ENCODE results near the gene ARHGAP40. TPM values are rescaled to one million over a fixed set of nuclear protein-coding genes. Genes with fewer than 3 reads are reported as not detected.

The ARHGAP40 gene
- total and polyA plus RNA-seq, 9 of the 15 experiments (the other 6 are each of a cell fraction or from before 2014, with no cell fraction given) = not detected

DNA sequence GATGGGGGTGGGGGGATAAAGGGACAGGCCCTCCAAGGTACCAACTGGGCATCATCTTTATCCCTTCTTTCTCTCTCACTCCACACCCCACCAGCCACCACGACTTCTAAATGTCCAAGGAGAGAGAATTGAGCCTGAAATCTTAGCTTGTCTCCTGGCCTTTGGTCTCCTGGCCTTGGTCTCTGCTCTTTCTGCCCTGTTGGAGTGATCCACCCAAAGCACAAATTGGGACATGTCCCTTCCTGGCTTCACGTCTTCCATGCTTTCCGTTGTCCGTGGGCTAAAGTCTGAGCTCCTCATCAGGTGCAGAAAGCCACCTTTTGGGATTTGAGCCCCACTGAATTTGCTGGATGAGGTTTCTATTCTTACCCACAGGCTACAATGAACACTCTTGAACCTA lies 12.3 kb upstream of the ARHGAP40 start:
- ChIA-PET CTCF (ENCODE audit: low intra/inter-chr PET ratio) (no interaction called here), POLR2A (interaction anchor here (1.0 to 1.5 kb wide), 2 partner anchors 10 to 23 kb away, joined by 4 read pairs; no protein-coding TSS in a partner anchor)
- Histone ChIP-seq H3K27me3 (ENCODE audit: control insufficient read depth in 2 of 2, insufficient read depth in 2 of 2, low read length in 2 of 2) (peaks cover 27 to 63% of the 10 kb centered on the region in 2 experiments; a peak in 4 of 5 replicates), H3K4me2 (ENCODE audit: insufficient read depth, low read length) (no peak overlapping the region), H2AFZ (ENCODE audit: low read depth, low read length) (no peak overlapping the region), H3K79me2 (ENCODE audit: control insufficient read depth, insufficient read depth, low read length) (no peaks in the 10 kb centered on the region), H3K4me3 (no peak overlapping the region), H3K4me1 (replicated peaks in 1 of 2; ENCODE audit: control insufficient read depth in 2 of 2, insufficient read depth in 2 of 2, low read length in 2 of 2) (peaks cover 0 to 5% of the 10 kb centered on the region in 2 experiments; a peak in 3 of 5 replicates), H3K36me3 (ENCODE audit: control insufficient read depth, insufficient read depth, low read length) (no peaks in the 10 kb centered on the region), H3K27ac (ENCODE audit: extremely low read depth, low read depth, low read length) (no peak overlapping the region), H4K20me1 (replicated peaks; ENCODE audit: control insufficient read depth, insufficient read depth, low read length) (no peaks in the 10 kb centered on the region), H3K9me1 (ENCODE audit: control insufficient read depth, insufficient read depth, low read length) (no peaks in the 10 kb centered on the region), H3K9ac (ENCODE audit: insufficient read depth in 1 of 2, low read depth in 2 of 2, low read length in 2 of 2) (no peak overlapping the region), H3K9me3 (replicated peaks; ENCODE audit: control insufficient read depth, insufficient read depth, low read depth, low read length) (no peaks in the 10 kb centered on the region)
- DNase-seq (ENCODE audit: extremely low read depth in 1 of 4, low spot score in 3 of 4) (no peak), ATAC-seq (no peak), FAIRE-seq (no peak)
- WGBS (ENCODE audit: insufficient coverage, low coverage, missing lambda C conversion rate) = 2% methylated on average over 4 of the region's 4 CpGs
- in situ Hi-C loops (cut with MboI) = no loop called here
- intact Hi-C loops (cut with micrococcal nuclease) = no loop called here
- no TSS peak for BruUV-seq (replicated peaks)
- no peak for TF ChIP-seq HDAC1 (IDR thresholded peaks at IDR 0.05)
- TF ChIP-seq, protein P1, sequence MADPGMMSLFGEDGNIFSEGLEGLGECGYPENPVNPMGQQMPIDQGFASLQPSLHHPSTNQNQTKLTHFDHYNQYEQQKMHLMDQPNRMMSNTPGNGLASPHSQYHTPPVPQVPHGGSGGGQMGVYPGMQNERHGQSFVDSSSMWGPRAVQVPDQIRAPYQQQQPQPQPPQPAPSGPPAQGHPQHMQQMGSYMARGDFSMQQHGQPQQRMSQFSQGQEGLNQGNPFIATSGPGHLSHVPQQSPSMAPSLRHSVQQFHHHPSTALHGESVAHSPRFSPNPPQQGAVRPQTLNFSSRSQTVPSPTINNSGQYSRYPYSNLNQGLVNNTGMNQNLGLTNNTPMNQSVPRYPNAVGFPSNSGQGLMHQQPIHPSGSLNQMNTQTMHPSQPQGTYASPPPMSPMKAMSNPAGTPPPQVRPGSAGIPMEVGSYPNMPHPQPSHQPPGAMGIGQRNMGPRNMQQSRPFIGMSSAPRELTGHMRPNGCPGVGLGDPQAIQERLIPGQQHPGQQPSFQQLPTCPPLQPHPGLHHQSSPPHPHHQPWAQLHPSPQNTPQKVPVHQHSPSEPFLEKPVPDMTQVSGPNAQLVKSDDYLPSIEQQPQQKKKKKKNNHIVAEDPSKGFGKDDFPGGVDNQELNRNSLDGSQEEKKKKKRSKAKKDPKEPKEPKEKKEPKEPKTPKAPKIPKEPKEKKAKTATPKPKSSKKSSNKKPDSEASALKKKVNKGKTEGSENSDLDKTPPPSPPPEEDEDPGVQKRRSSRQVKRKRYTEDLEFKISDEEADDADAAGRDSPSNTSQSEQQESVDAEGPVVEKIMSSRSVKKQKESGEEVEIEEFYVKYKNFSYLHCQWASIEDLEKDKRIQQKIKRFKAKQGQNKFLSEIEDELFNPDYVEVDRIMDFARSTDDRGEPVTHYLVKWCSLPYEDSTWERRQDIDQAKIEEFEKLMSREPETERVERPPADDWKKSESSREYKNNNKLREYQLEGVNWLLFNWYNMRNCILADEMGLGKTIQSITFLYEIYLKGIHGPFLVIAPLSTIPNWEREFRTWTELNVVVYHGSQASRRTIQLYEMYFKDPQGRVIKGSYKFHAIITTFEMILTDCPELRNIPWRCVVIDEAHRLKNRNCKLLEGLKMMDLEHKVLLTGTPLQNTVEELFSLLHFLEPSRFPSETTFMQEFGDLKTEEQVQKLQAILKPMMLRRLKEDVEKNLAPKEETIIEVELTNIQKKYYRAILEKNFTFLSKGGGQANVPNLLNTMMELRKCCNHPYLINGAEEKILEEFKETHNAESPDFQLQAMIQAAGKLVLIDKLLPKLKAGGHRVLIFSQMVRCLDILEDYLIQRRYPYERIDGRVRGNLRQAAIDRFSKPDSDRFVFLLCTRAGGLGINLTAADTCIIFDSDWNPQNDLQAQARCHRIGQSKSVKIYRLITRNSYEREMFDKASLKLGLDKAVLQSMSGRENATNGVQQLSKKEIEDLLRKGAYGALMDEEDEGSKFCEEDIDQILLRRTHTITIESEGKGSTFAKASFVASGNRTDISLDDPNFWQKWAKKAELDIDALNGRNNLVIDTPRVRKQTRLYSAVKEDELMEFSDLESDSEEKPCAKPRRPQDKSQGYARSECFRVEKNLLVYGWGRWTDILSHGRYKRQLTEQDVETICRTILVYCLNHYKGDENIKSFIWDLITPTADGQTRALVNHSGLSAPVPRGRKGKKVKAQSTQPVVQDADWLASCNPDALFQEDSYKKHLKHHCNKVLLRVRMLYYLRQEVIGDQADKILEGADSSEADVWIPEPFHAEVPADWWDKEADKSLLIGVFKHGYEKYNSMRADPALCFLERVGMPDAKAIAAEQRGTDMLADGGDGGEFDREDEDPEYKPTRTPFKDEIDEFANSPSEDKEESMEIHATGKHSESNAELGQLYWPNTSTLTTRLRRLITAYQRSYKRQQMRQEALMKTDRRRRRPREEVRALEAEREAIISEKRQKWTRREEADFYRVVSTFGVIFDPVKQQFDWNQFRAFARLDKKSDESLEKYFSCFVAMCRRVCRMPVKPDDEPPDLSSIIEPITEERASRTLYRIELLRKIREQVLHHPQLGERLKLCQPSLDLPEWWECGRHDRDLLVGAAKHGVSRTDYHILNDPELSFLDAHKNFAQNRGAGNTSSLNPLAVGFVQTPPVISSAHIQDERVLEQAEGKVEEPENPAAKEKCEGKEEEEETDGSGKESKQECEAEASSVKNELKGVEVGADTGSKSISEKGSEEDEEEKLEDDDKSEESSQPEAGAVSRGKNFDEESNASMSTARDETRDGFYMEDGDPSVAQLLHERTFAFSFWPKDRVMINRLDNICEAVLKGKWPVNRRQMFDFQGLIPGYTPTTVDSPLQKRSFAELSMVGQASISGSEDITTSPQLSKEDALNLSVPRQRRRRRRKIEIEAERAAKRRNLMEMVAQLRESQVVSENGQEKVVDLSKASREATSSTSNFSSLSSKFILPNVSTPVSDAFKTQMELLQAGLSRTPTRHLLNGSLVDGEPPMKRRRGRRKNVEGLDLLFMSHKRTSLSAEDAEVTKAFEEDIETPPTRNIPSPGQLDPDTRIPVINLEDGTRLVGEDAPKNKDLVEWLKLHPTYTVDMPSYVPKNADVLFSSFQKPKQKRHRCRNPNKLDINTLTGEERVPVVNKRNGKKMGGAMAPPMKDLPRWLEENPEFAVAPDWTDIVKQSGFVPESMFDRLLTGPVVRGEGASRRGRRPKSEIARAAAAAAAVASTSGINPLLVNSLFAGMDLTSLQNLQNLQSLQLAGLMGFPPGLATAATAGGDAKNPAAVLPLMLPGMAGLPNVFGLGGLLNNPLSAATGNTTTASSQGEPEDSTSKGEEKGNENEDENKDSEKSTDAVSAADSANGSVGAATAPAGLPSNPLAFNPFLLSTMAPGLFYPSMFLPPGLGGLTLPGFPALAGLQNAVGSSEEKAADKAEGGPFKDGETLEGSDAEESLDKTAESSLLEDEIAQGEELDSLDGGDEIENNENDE (IDR thresholded peaks at IDR 0.05; ENCODE audit: low read depth, low read length) = no peak
- no peak for TF ChIP-seq ATF7 (IDR thresholded peaks at IDR 0.05)
- TF ChIP-seq NFE2L1 (tag; IDR thresholded peaks at IDR 0.05; ENCODE audit: borderline replicate concordance, low read depth) = no peak
- TF ChIP-seq, protein P2, sequence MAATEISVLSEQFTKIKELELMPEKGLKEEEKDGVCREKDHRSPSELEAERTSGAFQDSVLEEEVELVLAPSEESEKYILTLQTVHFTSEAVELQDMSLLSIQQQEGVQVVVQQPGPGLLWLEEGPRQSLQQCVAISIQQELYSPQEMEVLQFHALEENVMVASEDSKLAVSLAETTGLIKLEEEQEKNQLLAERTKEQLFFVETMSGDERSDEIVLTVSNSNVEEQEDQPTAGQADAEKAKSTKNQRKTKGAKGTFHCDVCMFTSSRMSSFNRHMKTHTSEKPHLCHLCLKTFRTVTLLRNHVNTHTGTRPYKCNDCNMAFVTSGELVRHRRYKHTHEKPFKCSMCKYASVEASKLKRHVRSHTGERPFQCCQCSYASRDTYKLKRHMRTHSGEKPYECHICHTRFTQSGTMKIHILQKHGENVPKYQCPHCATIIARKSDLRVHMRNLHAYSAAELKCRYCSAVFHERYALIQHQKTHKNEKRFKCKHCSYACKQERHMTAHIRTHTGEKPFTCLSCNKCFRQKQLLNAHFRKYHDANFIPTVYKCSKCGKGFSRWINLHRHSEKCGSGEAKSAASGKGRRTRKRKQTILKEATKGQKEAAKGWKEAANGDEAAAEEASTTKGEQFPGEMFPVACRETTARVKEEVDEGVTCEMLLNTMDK (IDR thresholded peaks at IDR 0.05; ENCODE audit: borderline replicate concordance, insufficient read depth, low read depth, low read length, poor library complexity, severe bottlenecking) = no peak
- TF ChIP-seq, protein P3, sequence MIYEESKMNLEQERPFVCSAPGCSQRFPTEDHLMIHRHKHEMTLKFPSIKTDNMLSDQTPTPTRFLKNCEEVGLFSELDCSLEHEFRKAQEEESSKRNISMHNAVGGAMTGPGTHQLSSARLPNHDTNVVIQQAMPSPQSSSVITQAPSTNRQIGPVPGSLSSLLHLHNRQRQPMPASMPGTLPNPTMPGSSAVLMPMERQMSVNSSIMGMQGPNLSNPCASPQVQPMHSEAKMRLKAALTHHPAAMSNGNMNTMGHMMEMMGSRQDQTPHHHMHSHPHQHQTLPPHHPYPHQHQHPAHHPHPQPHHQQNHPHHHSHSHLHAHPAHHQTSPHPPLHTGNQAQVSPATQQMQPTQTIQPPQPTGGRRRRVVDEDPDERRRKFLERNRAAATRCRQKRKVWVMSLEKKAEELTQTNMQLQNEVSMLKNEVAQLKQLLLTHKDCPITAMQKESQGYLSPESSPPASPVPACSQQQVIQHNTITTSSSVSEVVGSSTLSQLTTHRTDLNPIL (CRISPR knock-in tag; IDR thresholded peaks at IDR 0.05) = no peak
- no peak for TF ChIP-seq KLF1 (tag; IDR thresholded peaks at IDR 0.05)

All from K562 (cell line).